Medulla oblongata (tissue), 1 donor: ENCODE measurements around the gene RNLS.
A peak's percentile ranks its signal among the peaks of the same experiment; 100 is the strongest.
"Not testable (repeated sequence)": the region's sequence is repeated elsewhere in the genome, so short reads cannot be mapped to it uniquely, and the experiment has no call there.

Source experiments
- DNase-seq: peaks from one replicate; pipeline ENCODE4 v3.0.0-alpha.2; 2015; ENCODE audit errors: extremely low spot score

The RNLS gene

GRCh38 chr10:88346144-88346977 lies 236.8 kb downstream of the RNLS start:
- DNase-seq, result no peak

DNA sequence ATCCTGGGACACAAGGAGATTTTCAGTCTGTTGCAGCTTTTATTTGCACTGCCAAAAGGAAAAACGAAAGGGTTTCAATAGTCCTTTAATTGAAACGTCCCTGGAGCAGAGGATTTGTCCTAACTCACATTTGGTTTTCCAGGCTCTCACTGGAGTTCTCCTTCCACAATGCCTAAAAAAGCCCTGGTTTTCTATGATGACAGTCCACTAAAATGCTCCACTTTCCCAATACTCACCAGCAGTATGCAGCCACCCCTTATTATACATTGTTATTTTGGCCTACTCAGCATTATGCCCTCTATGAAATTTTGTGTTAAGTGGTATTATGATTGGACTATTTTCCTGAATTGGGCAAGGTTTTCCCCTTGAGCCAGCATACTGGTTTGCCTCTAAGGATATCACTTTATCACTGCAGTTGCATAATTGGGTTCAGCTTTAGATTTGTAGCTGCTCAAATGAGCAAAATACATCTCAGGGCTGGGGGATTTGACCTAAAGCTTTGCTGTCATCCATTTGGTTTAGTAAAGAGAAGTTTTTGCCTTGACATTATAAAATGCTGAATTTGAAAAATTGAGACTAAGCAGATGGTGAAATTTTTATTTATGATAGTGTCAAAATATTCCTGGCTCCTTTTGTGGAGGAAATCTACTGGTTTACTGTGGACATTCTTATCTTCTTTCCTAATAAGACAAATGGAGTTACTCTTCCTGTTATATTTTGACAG lies 239.2 kb downstream of the RNLS start:
- peak; percentile 51 for DNase-seq

- DNase-seq, result no peak
Observed at GRCh38 chr10:88342733-88343310, 240.3 kb downstream of the RNLS start.

- DNase-seq, result no peak
Observed at GRCh38 chr10:88337134-88337533, 246.0 kb downstream of the RNLS start.

- DNase-seq, result no peak
Observed at GRCh38 chr10:88336334-88336733, 246.8 kb downstream of the RNLS start.

- no peak for DNase-seq
Observed at GRCh38 chr10:88333248-88333630, 249.9 kb downstream of the RNLS start.

GRCh38 chr10:88332503-88333247 lies 250.4 kb downstream of the RNLS start:
- DNase-seq, result no peak

DNA sequence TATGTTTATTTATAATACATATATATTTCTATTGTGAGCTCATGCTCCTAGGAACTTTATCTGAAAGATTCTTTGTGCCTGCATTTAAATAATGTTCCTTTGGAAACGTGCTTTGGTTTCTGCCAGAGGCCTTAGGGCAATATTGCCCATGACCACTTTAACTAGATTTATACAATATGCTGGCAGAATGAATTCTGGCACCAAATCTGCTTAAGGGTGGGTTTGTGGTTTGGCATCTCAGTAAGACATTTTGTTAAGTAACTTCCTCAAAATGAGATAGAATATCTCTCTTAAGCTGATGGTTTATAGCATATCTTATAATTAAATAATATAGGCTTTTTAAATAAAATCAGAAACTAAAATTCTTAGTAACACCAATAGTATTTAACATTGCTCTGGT lies 252.9 kb downstream of the RNLS start:
- DNase-seq, result no peak

GRCh38 chr10:88322324-88323063 lies 260.6 kb downstream of the RNLS start:
- no peak for DNase-seq

DNA sequence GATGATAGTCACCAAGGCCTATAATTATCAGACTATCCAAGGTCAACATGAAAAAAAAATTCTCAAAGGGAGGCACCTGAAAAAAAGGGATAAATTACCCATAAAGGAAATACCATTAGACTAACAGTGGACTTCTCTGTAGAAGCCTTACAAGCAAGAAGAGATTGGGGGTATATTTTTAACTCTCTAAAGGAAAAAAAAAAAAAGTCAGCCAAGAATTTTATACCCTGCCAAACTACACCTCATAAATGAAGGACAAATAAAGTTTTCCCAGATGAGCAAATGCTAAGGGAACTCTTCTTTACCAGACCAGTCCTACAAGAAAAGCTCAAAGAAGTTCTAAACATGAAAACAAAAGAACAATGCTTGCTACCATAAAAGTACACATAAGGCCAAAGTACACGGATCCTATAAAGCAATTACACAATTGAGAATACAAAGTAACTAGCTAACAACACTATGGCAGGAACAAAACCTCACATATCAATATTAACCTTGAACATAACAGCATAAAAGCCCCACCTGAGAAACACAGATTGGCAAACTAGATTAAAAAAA lies 263.1 kb downstream of the RNLS start:
- no peak for DNase-seq

GRCh38 chr10:88318803-88319202 lies 264.3 kb downstream of the RNLS start:
- DNase-seq, result no peak

DNA sequence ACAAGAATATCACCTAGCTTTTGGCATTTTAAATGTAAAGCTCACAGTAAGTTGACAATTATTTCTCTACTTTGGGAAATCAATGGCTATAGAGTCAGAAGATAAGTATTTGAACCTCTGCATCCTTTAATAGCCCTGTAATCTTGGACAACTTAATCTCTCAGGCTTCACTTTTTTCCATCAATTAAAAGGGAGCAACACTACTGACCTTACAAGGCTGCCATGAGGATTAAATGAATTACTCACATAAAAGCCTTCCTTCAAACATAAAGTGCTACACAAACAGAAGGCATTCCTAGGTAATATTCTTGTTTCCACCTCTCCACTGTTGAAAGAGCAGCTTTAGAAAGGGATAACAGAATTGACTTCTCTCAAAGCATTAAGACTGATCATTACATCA lies 266.0 kb downstream of the RNLS start:
- no peak for DNase-seq

DNA sequence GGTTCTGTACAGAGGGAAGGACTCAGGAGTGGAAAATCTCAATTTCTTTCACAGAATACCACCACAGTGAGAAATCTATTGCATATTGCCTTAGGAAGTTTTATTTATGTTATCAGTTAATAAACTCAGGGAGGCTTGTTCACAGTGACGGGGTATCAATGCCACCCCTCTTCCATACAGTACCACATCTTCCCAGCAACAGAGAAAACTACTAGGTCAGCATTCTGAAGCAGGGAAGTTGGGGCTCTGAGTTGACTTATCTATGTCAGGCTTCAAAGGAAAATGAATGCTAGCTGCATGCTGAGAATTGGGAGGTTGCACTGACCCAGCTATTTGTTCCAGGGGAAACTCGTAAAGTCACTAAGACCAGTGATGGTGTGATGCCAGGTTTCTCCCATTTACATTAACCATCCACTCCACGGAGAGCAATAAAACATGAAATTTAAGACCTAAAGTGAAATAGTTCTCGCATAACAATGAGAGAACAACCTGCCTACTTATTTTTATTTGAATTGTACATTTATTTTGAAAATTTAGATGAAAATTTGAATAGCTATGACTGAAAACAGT lies 266.7 kb downstream of the RNLS start:
- no peak for DNase-seq

DNA sequence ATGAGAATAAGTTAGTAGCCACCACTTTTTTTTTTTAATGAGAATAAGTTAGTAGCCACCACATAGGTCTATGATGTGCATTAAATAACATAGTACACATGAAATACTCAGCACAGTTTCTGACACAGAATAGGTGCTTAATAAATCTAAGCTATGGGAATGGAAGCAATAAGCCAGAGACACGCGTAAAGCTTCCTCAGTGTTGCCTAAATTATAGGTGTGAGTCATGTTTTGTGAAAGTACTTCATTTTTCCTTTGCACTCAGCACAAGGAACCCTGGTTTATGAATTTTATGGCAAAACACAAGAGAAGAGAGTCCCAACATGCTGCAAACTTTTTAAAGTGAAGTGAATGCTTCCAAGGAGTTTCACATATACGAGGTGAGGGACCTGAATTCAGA lies 267.4 kb downstream of the RNLS start:
- no peak for DNase-seq

GRCh38 chr10:88314362-88314761 lies 268.8 kb downstream of the RNLS start:
- DNase-seq, result no peak

GRCh38 chr10:88313878-88314277 lies 269.2 kb downstream of the RNLS start:
- DNase-seq, result no peak

DNA sequence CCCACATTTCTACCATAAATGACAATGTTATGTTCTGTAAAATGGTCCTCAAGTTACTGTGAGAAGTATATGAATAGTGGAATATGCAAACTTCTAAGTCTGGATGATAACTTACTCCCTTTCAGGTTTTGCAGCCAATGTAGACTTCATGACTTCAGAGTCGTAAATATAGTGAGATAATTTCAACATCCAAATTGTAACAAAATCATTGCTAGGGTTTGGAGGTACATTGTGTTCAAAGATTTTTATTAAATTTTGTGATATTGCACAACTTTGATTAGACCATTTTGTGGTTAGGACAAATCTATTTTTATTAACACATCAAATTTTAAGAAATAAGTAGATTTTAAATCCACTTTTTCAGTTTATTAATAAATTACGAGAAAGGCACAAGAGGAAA lies 270.3 kb downstream of the RNLS start:
- DNase-seq, result no peak

- no peak for DNase-seq
Observed at GRCh38 chr10:88311264-88311663, 271.9 kb downstream of the RNLS start.

DNA sequence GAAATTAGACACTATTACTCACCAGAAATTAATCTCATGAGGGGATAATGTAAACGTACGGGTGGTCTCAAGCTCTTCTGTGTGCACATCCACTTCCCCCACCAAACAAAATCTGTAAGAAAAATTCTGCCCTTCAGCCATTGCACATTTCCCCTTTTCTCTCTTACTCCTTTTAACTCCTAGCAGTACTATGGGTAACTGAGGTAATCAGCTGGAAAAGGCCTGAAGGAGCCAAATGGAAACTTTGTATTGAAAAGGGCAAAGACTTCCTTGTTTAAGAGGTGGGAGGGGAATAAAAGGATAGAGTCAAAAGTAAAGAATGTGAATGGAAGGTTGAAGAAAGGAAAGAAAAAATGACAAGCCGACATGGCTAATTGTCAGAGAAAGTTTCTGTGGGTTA lies 273.8 kb downstream of the RNLS start:
- no peak for DNase-seq

GRCh38 chr10:88308361-88308760 lies 274.8 kb downstream of the RNLS start:
- DNase-seq, result not testable (repeated sequence)

- DNase-seq, result no peak
Observed at GRCh38 chr10:88299787-88300186, 283.3 kb downstream of the RNLS start.
